Measurements from ENCODE around the gene PKD1. TPM values are rescaled to one million over a fixed set of nuclear protein-coding genes. Genes with fewer than 3 reads are reported as not detected.
"Not testable (repeated sequence)": the region's sequence is repeated elsewhere in the genome, so short reads cannot be mapped to it uniquely, and the experiment has no call there.

PKD1 gene
- total RNA-seq, 1 donor from 2014 or later: 70.3 TPM

GRCh38 chr16:2107121-2107790 is 28.4 kb downstream of the PKD1 start:
- not testable (repeated sequence) for DNase-seq

GRCh38 chr16:2106211-2106610 is 29.5 kb downstream of the PKD1 start:
- DNase-seq: not testable (repeated sequence)

- DNase-seq: not testable (repeated sequence)
Measured at GRCh38 chr16:2105769-2106168, 29.9 kb downstream of the PKD1 start.

GRCh38 chr16:2105291-2105690 is 30.4 kb downstream of the PKD1 start:
- DNase-seq: not testable (repeated sequence)

- not testable (repeated sequence) for DNase-seq
Measured at GRCh38 chr16:2104464-2104863, 31.2 kb downstream of the PKD1 start.

- DNase-seq: no peak
Measured at GRCh38 chr16:2102471-2102870, 33.2 kb downstream of the PKD1 start.

GRCh38 chr16:2101581-2101980 is 34.1 kb downstream of the PKD1 start:
- not testable (repeated sequence) for DNase-seq

- not testable (repeated sequence) for DNase-seq
Measured at GRCh38 chr16:2097689-2098088, 38.0 kb downstream of the PKD1 start.

- DNase-seq: no peak
Measured at GRCh38 chr16:2096853-2097595, 38.7 kb downstream of the PKD1 start.

- DNase-seq: no peak
Measured at GRCh38 chr16:2095918-2096582, 39.6 kb downstream of the PKD1 start.

- no peak for DNase-seq
Measured at GRCh38 chr16:2095315-2095853, 40.3 kb downstream of the PKD1 start.

- no peak for DNase-seq
Measured at GRCh38 chr16:2093793-2094192, 41.9 kb downstream of the PKD1 start.

GRCh38 chr16:2092866-2093265 is 42.8 kb downstream of the PKD1 start:
- no peak for DNase-seq

GRCh38 chr16:2092256-2092620 is 43.5 kb downstream of the PKD1 start:
- no peak for DNase-seq

GRCh38 chr16:2091547-2092255 is 44.0 kb downstream of the PKD1 start:
- no peak for DNase-seq

- DNase-seq: no peak
Measured at GRCh38 chr16:2090777-2091546, 44.7 kb downstream of the PKD1 start.

- no peak for DNase-seq
Measured at GRCh38 chr16:2090481-2090776, 45.3 kb downstream of the PKD1 start.

GRCh38 chr16:2089706-2090480 is 45.8 kb downstream of the PKD1 start:
- no peak for DNase-seq

- DNase-seq: no peak
Measured at GRCh38 chr16:2088759-2089358, 46.8 kb downstream of the PKD1 start.
